Head of caudate nucleus (tissue), 42 donors: ENCODE measurements around the gene MDP1.
A peak's percentile ranks its signal among the peaks of the same experiment; 100 is the strongest.
"Not testable (repeated sequence)": the region's sequence is repeated elsewhere in the genome, so short reads cannot be mapped to it uniquely, and the experiment has no call there.

Experiments
- DNase-seq, 42 donors: peaks; one replicate each; pipeline versions ENCODE4 v3.0.0 to v3.0.0-alpha.2; 2020 to 2021; ENCODE audit warnings: mixed read lengths in 7 of 42
- intact Hi-C: fragments of 100-400 bp; cut with DNase I; formaldehyde crosslinking; loops from one replicate; pipeline ENCODE4 v1.15.0; 2022

MDP1 gene

DNA sequence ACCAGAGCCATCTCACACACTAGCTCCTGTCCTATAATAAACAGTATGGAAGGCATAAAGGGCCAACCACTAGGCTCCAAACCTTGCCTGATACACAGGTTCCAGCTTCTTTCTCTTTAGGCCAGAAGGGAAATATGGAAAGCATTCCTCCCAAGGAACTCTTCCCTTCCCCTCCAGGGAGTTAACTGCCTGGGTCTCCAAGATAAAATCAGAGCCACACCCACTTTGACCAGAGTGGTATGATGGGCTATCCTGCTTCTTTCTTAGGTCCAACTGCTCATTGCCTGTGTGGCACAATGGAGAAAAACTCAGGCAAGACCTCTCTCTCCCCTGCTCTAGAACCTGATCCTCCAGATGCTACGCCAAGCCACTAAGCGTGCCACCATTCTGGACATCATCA, 8.2 kb downstream of the MDP1 start:
- intact Hi-C loops: no loop called here
- DNase-seq: peak in 2 of 42 donors; percentile 2 to 7

DNA sequence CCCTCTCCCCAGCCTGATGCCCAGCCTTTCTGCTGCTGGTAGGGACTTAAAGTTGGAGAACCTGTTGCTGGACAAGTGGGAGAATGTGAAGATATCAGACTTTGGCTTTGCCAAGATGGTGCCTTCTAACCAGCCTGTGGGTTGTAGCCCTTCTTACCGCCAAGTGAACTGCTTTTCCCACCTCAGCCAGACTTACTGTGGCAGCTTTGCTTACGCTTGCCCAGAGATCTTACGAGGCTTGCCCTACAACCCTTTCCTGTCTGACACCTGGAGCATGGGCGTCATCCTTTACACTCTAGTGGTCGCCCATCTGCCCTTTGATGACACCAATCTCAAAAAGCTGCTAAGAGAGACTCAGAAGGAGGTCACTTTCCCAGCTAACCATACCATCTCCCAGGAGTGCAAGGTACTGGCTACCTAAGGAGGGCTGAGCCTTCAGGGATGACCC, 8.7 kb downstream of the MDP1 start:
- intact Hi-C loops: no loop called here
- peak in 2 of 42 donors; percentile 1 to 3 for DNase-seq

GRCh38 chr14:24206260-24207103, 9.4 kb downstream of the MDP1 start:
- intact Hi-C loops: no loop called here
- DNase-seq: peak in 2 of 42 donors; percentile 8 to 27

DNA sequence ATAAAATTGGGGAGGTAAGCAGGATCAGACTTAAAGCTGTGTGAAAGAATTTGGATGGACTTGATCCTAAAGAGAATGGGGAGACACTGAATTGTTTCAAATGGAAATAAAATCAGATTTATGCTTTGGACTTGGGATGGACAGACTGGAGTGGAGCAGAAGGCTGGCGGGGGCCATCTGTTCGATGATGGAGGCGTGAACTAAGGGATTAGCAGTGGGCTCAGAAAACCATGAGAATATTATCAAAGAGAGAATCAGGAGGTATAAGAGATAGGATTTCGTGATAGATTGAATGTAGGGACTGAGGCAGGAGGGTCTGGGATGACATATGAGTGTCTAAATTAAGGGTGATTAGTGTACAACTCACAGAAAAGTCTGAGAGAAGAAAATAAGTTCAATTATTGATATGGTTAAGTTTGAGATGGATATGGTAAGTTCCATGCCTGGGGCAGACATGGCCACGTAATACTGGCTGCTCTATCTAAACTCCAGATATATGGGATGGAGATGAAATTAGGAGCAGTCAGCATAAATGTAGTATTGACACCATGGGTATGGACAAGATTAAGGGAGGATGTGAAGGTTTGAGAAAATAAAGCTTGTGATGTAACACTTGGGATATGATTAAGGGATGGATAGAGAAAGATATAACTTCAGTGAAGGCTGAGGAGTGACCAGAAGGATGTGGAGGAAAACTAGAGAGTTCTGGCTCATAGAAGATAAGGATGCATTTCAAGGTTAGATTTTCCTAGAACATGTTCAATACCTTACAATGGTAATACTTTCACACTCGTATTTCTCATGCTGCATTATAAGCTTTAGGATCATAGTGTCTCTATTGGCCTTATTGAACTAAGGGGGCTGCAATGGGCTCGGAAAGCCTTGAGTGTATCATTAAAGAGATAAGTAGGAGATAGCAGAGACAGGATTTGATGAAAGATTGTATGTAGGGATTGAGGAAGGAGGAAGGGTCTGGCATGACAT, 11.4 kb downstream of the MDP1 start:
- peak in 1 of 42 donors; percentile 2 for DNase-seq
- intact Hi-C loops: no loop called here

DNA sequence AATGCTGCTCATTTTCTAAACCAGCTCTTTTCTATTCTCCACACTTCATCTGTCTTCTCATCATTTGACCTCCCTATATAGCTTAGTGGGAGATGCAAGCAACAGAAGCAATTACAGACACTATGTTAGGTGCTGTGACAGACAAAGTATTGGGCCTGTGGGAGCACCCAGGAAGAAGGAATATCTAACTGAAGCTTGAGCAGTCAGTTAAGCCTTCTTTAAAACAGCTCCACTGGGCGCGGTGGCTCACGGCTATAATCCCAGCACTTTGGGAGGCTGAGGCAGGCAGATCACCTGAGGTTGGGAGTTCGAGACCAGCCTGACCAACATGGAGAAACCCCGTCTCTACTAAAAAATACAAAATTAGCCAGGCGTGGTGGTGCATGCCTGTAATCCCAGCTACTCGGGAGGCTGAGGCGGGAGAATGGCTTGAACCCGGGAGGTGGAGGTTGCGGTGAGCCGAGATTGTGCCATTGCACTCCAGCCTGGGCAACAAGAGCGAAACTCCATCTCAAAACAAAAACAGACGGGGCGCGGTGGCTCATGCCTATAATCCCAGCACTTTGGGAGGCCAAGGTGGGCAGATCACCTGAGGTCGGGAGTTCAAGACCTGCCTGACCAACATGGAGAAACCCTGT, 12.5 kb downstream of the MDP1 start:
- peak in 2 of 42 donors; percentile 3 to 11 for DNase-seq
- intact Hi-C loops: not testable (repeated sequence)

DNA sequence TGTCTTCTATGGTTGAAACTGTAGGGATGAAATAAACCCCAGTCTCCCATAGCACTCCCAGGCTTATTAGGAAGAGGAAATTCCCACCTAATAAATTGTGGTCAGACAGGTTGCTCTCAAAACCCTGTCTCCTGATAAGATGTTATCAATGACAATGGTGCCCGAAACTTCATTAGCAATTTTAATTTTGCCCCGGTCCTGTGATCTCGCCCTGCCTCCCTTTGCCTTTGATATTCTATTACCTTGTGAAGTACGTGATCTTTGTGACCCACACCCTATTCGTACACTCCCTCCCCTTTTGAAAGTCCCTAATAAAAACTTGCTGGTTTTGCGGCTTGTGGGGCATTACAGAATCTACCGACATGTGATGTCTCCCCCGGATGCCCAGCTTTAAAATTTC, 13.3 kb downstream of the MDP1 start:
- DNase-seq: peak in 2 of 42 donors; percentile 0 to 2

GRCh38 chr14:24198814-24199524, 16.9 kb downstream of the MDP1 start:
- intact Hi-C loops: no loop called here
- no peak for DNase-seq

More for the DNA sequence above, 13.3 kb downstream of the MDP1 start:
- intact Hi-C loops: not testable (repeated sequence)

- no peak for DNase-seq
- intact Hi-C loops: no loop called here
Observed at GRCh38 chr14:24197056-24197450, 18.8 kb downstream of the MDP1 start.

DNA sequence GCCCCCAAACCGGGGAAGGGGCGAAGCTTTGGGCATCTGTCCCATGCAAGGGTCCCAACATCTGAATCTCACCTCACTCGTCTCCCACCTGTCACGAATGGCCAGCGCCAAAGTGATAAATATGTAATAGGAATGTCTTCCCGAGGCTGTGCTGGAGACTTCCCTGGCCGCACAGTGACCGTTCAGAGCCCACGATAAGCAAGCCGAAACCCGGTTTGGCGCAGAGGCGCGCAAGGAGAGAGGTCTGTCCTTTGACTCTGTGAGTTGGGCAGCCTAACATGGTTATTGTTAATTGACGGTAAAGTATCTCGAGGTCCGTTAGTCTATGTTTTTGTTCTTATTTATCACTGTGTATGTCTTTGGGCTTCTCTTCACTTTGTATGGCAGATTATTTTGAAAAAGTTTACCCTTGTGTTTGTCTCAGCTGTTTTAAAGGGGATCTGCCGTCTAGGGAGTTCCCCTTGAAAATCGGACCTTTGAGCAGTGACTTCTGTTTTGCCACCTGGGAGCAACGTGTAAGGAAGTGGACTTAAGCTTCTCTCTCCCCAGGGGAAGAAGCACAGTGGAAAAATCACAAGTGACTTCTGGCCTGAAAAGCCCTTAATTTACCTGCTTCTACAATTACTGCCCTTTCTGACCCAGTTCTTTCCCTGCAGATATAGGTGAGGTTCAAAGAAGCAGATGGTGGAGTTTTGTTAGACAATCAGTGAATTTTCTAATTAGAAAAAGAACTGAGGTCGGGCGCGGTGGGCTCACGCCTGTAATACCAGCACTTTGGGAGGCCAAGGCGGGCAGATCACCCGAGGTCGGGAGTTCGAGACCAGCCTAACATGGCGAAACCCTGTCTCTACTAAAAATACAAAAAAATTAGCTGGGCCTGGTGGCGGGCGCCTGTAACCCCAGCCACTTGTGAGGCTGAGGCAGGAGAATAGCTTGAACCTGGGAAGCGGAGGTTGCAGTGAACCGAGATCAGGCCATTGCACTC, 19.5 kb downstream of the MDP1 start:
- peak in 1 of 42 donors; percentile 42 for DNase-seq
- intact Hi-C loops: no loop called here

DNA sequence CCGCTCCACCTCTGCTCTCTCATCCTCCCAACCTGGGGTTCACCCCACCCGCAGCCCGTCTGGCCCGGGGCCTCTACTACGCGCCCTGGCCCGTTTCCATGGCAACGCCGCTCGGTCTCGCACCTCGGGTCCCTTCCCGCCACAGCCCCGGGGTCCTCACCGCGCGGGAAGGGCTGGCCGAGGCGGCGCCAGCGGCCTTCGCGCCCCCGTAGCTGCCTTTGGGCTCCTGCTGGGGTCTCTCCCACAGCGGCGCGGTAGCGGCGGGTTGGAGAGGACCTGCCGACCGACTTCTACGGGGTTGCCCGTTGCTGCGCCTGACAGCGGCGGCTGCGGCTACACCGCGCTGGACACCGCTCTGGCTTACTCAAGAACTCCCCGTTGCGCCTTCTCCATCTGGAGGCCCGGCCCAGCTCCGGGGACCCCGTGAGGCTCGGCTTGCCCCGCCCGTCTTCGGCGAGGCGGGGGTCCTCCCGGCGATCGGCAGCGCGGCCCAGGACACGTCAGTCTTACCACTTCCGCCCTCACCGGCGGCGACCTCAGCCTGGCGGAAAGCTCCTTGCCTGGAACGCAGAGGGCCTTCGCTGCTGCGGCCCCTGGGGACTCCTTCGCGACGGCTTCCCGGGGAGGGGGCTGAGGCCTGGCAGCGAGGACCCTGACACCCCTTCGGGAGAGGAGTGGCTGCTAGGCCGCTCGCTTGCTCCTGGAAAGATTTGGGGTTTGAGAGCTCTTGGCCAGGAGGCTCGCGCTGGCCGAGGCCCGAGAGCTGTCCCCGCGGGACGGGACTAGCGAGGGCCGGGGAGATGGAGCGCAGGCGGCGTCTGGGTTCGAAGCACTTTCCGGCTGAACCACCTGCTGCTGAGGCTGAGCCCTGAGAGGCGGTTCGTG, 20.4 kb downstream of the MDP1 start, which contains the start of gene TM9SF1:
Gene TM9SF1 (minus strand): TSS at position 256 of the 885 bp plus-strand sequence. CDS start 422 bp downstream, outside the sequence.
- DNase-seq: peak; percentile 67 to 93 (median 86)
- intact Hi-C loops: no loop called here

GRCh38 chr14:24194873-24195185, 21.0 kb downstream of the MDP1 start:
- DNase-seq: no peak
- intact Hi-C loops: no loop called here

- no peak for DNase-seq
- intact Hi-C loops: no loop called here
Observed at GRCh38 chr14:24194186-24194872, 21.5 kb downstream of the MDP1 start.

- no peak for DNase-seq
- intact Hi-C loops: no loop called here
Observed at GRCh38 chr14:24192933-24193332, 22.9 kb downstream of the MDP1 start.

- no peak for DNase-seq
- intact Hi-C loops: no loop called here
Observed at GRCh38 chr14:24190416-24190815, 25.4 kb downstream of the MDP1 start.

DNA sequence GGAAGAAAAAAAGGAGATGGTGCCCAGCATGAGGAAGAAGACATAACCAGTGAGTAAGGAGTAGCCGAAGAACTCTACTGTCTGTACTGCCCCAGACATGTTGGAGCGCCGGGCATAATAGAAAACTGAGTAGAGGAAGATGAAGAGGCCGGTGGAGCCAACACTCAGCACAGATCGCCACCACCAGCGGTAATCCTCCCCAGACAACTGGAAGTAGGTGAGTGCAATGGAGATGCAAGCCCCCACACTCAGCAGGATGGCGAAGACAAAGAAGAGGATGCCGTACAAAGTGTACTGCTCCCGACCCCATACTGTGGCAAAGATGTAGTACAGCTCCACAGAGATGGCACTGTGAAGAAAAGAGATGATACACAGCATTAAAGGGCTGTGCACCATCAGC, 26.4 kb downstream of the MDP1 start:
- intact Hi-C loops: no loop called here
- DNase-seq: no peak

DNA sequence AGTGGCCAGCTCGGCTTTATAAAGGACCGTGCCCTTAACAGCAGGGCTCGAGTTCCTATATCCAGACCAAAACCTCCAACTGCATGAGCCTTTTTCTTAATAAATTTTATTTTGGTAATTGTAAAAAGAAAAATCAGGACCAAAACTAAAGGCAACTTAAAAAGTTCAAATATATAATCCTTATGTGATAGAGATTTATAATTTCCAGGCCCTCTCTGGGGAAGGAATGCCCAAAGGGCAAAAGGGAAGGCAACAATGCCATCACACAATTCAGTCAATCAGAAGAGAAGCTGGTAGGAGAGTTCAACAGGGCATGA, 26.8 kb downstream of the MDP1 start:
- intact Hi-C loops: no loop called here
- DNase-seq: no peak
